Keratinocyte (primary cell): ENCODE results near the gene OPN1SW.

ENCODE experiments used
- EZH2 ChIP-seq: IDR thresholded peaks from one replicate; pipeline ENCODE4 v1.6.1; 2012; ENCODE audit warnings: inconsistent platforms, mild to moderate bottlenecking, low read length, moderate library complexity
- TF ChIP-seq, protein P1 (sequence below), 3 experiments: IDR thresholded peaks in 1 of 3; conservative IDR thresholded peaks in 1 of 3; optimal IDR thresholded peaks in 1 of 3; 2 replicates in 2 of 3; 3 replicates in 1 of 3; pipeline versions ENCODE3 to v1.5.1; 2011; ENCODE audit warnings: low read length in 3 of 3, mild to moderate bottlenecking in 3 of 3, moderate library complexity in 2 of 3, control low read depth in 1 of 3, inconsistent platforms in 1 of 3; ENCODE audit not compliant: insufficient read depth in 2 of 3; ENCODE audit errors: extremely low read depth in 1 of 3

GRCh38 chr7:128791121-128791971 is 15.8 kb upstream of the OPN1SW start, which contains the start of gene CCDC136:
- TF ChIP-seq, protein P1, sequence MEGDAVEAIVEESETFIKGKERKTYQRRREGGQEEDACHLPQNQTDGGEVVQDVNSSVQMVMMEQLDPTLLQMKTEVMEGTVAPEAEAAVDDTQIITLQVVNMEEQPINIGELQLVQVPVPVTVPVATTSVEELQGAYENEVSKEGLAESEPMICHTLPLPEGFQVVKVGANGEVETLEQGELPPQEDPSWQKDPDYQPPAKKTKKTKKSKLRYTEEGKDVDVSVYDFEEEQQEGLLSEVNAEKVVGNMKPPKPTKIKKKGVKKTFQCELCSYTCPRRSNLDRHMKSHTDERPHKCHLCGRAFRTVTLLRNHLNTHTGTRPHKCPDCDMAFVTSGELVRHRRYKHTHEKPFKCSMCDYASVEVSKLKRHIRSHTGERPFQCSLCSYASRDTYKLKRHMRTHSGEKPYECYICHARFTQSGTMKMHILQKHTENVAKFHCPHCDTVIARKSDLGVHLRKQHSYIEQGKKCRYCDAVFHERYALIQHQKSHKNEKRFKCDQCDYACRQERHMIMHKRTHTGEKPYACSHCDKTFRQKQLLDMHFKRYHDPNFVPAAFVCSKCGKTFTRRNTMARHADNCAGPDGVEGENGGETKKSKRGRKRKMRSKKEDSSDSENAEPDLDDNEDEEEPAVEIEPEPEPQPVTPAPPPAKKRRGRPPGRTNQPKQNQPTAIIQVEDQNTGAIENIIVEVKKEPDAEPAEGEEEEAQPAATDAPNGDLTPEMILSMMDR (optimal IDR thresholded peaks at IDR 0.05 in 1 of 3, IDR thresholded peaks at IDR 0.05 in 1 of 3, conservative IDR thresholded peaks at IDR 0.05 in 1 of 3; ENCODE audit: extremely low read depth in 1 of 3, insufficient read depth in 2 of 3, low read length in 3 of 3): no peak
- no peak for TF ChIP-seq EZH2
